Measurements from ENCODE around the gene TMBIM1.

Gene TMBIM1

GRCh38 chr2:218327451-218328210 is 35.3 kb upstream of the TMBIM1 start:
- peaks cover 84% of the 10 kb centered on the region for H3K4me1 Mint-ChIP-seq
- no peak for TF ChIP-seq CTCF (IDR thresholded peaks at IDR 0.05)
- peaks cover 15% of the 10 kb centered on the region for H3K27me3 Mint-ChIP-seq (ENCODE audit: low read depth, poor library complexity)
- no peaks in the 10 kb centered on the region for H3K36me3 Mint-ChIP-seq (ENCODE audit: low read depth)
- no peak for DNase-seq
- H3K9me3 Mint-ChIP-seq = no peaks in the 10 kb centered on the region
- peak overlapping the region; percentile 88 for H3K27ac Mint-ChIP-seq
- H3K4me3 Mint-ChIP-seq = peak overlapping the region; percentile 6

- H3K4me1 Mint-ChIP-seq = peaks cover 82% of the 10 kb centered on the region
- no peaks in the 10 kb centered on the region for H3K9me3 Mint-ChIP-seq
These were observed 34.0 kb upstream of the TMBIM1 start for GRCh38 chr2:218326315-218326714.

GRCh38 chr2:218325566-218326160 is 33.4 kb upstream of the TMBIM1 start:
- H3K4me3 Mint-ChIP-seq = peak overlapping the region; percentile 61
- no peak overlapping the region for H3K27ac Mint-ChIP-seq
- peaks cover 83% of the 10 kb centered on the region for H3K4me1 Mint-ChIP-seq
- H3K9me3 Mint-ChIP-seq = no peaks in the 10 kb centered on the region
- peaks cover 10% of the 10 kb centered on the region for H3K27me3 Mint-ChIP-seq (ENCODE audit: low read depth, poor library complexity)
- no peak for DNase-seq
- H3K36me3 Mint-ChIP-seq (ENCODE audit: low read depth) = no peaks in the 10 kb centered on the region
- TF ChIP-seq CTCF (IDR thresholded peaks at IDR 0.05) = no peak

More at GRCh38 chr2:218326315-218326714, 34.0 kb upstream of the TMBIM1 start:
- no peak for DNase-seq
- Mint-ChIP-seq H3K4me3 (no peak overlapping the region), H3K36me3 (ENCODE audit: low read depth) (no peaks in the 10 kb centered on the region), H3K27me3 (ENCODE audit: low read depth, poor library complexity) (peaks cover 10% of the 10 kb centered on the region), H3K27ac (no peak overlapping the region)
- TF ChIP-seq CTCF (IDR thresholded peaks at IDR 0.05) = no peak

- Mint-ChIP-seq H3K9me3 (no peaks in the 10 kb centered on the region), H3K27ac (peak overlapping the region; percentile 99), H3K27me3 (ENCODE audit: low read depth, poor library complexity) (peaks cover 10% of the 10 kb centered on the region), H3K4me3 (peak overlapping the region; percentile 99), H3K36me3 (ENCODE audit: low read depth) (no peaks in the 10 kb centered on the region), H3K4me1 (peaks cover 64% of the 10 kb centered on the region)
- DNase-seq = peak; percentile 69
- no peak for TF ChIP-seq CTCF (IDR thresholded peaks at IDR 0.05)
These were observed 31.5 kb upstream of the TMBIM1 start for GRCh38 chr2:218323526-218324472.

GRCh38 chr2:218322768-218323525 is 30.6 kb upstream of the TMBIM1 start:
- TF ChIP-seq CTCF (IDR thresholded peaks at IDR 0.05) = no peak
- Mint-ChIP-seq H3K27me3 (ENCODE audit: low read depth, poor library complexity) (peaks cover 7% of the 10 kb centered on the region), H3K4me1 (peaks cover 56% of the 10 kb centered on the region), H3K27ac (peak overlapping the region; percentile 99), H3K4me3 (peak overlapping the region; percentile 99), H3K9me3 (no peaks in the 10 kb centered on the region), H3K36me3 (ENCODE audit: low read depth) (no peaks in the 10 kb centered on the region)
- peak; percentile 87 for DNase-seq

Measured in nephron progenitor cell (in vitro differentiated cells).